HG02840 (cell line): ENCODE data around the gene LINC01488.

Source experiments
- ATAC-seq: cut with Tn5 transposase; IDR thresholded peaks from one replicate; pipeline ENCODE4 v1.9.1; 2021; ENCODE audit warnings: mild to moderate bottlenecking, moderate library complexity, moderate number of reproducible peaks; ENCODE audit not compliant: unreplicated experiment, low FRiP score

LINC01488 gene

GRCh38 chr11:69524291-69524882, 42.9 kb downstream of the LINC01488 start:
- no peak for ATAC-seq

- no peak for ATAC-seq
Observed at GRCh38 chr11:69524991-69525411, 43.5 kb downstream of the LINC01488 start.

- ATAC-seq: no peak
Observed at GRCh38 chr11:69525516-69526452, 44.3 kb downstream of the LINC01488 start.

GRCh38 chr11:69526453-69526810, 45.0 kb downstream of the LINC01488 start:
- ATAC-seq: no peak

GRCh38 chr11:69529001-69529400, 47.5 kb downstream of the LINC01488 start:
- ATAC-seq: no peak

- no peak for ATAC-seq
Observed at GRCh38 chr11:69530278-69531070, 49.0 kb downstream of the LINC01488 start.

GRCh38 chr11:69531071-69531716, 49.7 kb downstream of the LINC01488 start:
- ATAC-seq: no peak

- ATAC-seq: no peak
Observed at GRCh38 chr11:69531717-69532088, 50.2 kb downstream of the LINC01488 start.

GRCh38 chr11:69533296-69534165, 52.1 kb downstream of the LINC01488 start:
- ATAC-seq: no peak

GRCh38 chr11:69534166-69534530, 52.7 kb downstream of the LINC01488 start:
- no peak for ATAC-seq

- no peak for ATAC-seq
Observed at GRCh38 chr11:69535908-69536307, 54.4 kb downstream of the LINC01488 start.

- no peak for ATAC-seq
Observed at GRCh38 chr11:69536406-69536805, 54.9 kb downstream of the LINC01488 start.

- ATAC-seq: no peak
Observed at GRCh38 chr11:69537126-69537525, 55.7 kb downstream of the LINC01488 start.

- no peak for ATAC-seq
Observed at GRCh38 chr11:69537855-69538640, 56.6 kb downstream of the LINC01488 start.

GRCh38 chr11:69538854-69539253, 57.4 kb downstream of the LINC01488 start:
- ATAC-seq: no peak

GRCh38 chr11:69539416-69540117, 58.1 kb downstream of the LINC01488 start:
- ATAC-seq: no peak

- ATAC-seq: no peak
Observed at GRCh38 chr11:69540118-69541000, 58.9 kb downstream of the LINC01488 start.

- no peak for ATAC-seq
Observed at GRCh38 chr11:69541001-69541285, 59.5 kb downstream of the LINC01488 start.
